GM23248 (cell line): ENCODE measurements around the gene KRT3.

Experiments used
- EZH2 ChIP-seq: fragments of 200-600 bp; sonication (generic); IDR thresholded peaks from 2 replicates; pipeline ENCODE4 v1.6.1; 2018; ENCODE audit warnings: antibody characterized with exemption, mild to moderate bottlenecking; ENCODE audit not compliant: insufficient read depth, poor library complexity, severe bottlenecking
- EZH2phosphoT487 ChIP-seq: fragments of 200-600 bp; sonication (generic); IDR thresholded peaks from 2 replicates; pipeline ENCODE4 v1.6.1; 2018; ENCODE audit warnings: antibody characterized with exemption, moderate library complexity, mild to moderate bottlenecking, low read depth; ENCODE audit not compliant: insufficient read depth

DNA sequence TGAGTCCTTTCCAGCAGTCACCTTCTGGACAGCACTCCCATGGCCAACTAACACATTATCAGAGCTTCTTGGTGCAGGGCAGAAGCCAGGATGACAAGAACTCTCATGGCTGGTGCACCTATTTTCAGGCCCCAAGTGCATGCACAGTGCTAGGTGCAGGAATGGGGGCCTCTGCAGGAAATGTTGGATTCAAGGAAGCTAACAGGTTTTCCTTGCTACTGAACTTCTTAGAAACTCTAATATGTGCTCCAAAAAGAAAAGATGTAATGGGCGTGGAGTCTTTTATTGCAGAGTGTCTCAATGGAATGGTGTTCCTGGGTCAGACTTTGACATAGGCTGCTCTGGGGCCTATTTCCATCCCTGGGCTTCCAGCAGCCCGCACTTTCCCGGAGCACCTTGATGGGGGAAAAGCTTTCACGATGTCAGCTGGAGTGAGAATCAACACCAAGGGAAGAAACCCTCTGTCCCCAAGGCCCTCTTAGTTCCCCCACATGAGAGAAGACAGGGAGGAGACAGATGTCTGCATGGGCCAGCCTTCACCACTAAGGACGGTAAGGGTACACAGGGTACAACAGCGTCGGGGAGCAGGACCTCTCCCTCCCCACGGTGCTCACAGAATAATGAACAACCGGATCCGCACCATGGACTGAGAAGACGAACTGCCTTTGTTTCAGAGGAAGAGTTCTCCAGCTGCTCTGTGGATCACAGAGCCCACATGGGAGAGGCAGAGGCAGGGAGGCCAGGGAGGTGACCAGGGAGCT lies 6.9 kb downstream of the KRT3 start:
- no peak for TF ChIP-seq EZH2
- TF ChIP-seq EZH2phosphoT487, result no peak
